ENCODE results near the gene ZNF697.

GRCh38 chr1:119646521-119647227, 1.4 kb downstream of the ZNF697 start:
- TF ChIP-seq CTCF (conservative IDR thresholded peaks at IDR 0.05; ENCODE audit: low read depth, low read length): no peak
- TF ChIP-seq EZH2 (IDR thresholded peaks at IDR 0.05; ENCODE audit: borderline replicate concordance, low read depth, low read length, poor library complexity, severe bottlenecking): no peak

All from A673 (cell line).